IMR-90 (cell line): Measurements from ENCODE around the gene LIPJ.

Experiments
- BHLHE40 ChIP-seq: fragments of 150-350 bp; IDR thresholded peaks from 2 replicates; pipeline ENCODE4 v1.6.1; 2016; ENCODE audit warnings: mild to moderate bottlenecking, low read depth, low read length
- CEBPB ChIP-seq: IDR thresholded peaks from 2 replicates; pipeline ENCODE4 v1.6.1; 2012; ENCODE audit warnings: low read depth, low read length, improper control_type of control experiment
- FOS ChIP-seq: fragments of 150-350 bp; IDR thresholded peaks from 2 replicates; pipeline ENCODE4 v1.6.1; 2016; ENCODE audit warnings: low read depth, low read length
- MAFK ChIP-seq: IDR thresholded peaks from 2 replicates; pipeline ENCODE4 v1.6.1; 2012; ENCODE audit warnings: low read depth, low read length, improper control_type of control experiment
- MAZ ChIP-seq: IDR thresholded peaks from 2 replicates; pipeline ENCODE4 v1.6.1; 2012; ENCODE audit warnings: low read depth, mild to moderate bottlenecking, low read length, improper control_type of control experiment, moderate library complexity, borderline replicate concordance
- MXI1 ChIP-seq: IDR thresholded peaks from 2 replicates; pipeline ENCODE4 v1.6.1; 2012; ENCODE audit warnings: low read depth, mild to moderate bottlenecking, low read length, moderate library complexity, borderline replicate concordance
- POLR2A ChIP-seq: IDR thresholded peaks from 2 replicates; pipeline ENCODE4 v1.6.1; 2012; ENCODE audit warnings: mild to moderate bottlenecking, low read depth, low read length
- RAD21 ChIP-seq: IDR thresholded peaks from 2 replicates; pipeline ENCODE4 v1.6.1; 2012; ENCODE audit warnings: low read length, improper control_type of control experiment
- RCOR1 ChIP-seq: IDR thresholded peaks from 2 replicates; pipeline ENCODE4 v1.6.1; 2012; ENCODE audit warnings: mild to moderate bottlenecking, low read length, improper control_type of control experiment; ENCODE audit not compliant: insufficient replicate concordance
- RFX5 ChIP-seq: IDR thresholded peaks from 2 replicates; pipeline ENCODE4 v1.8.0; 2012; ENCODE audit warnings: low read depth, mild to moderate bottlenecking, low read length, moderate library complexity
- SMC3 ChIP-seq: fragments of 150-350 bp; IDR thresholded peaks from 2 replicates; pipeline ENCODE4 v1.6.1; 2016; ENCODE audit warnings: low read depth, mild to moderate bottlenecking, antibody characterized with exemption, low read length, moderate library complexity
- TF ChIP-seq, protein P1 (sequence below): conservative IDR thresholded peaks from 2 replicates; pipeline ENCODE4 v1.5.1; 2012; ENCODE audit warnings: mild to moderate bottlenecking, low read depth, low read length, improper control_type of control experiment
- TF ChIP-seq, protein P2 (sequence below): fragments of 150-350 bp; IDR thresholded peaks from 2 replicates; pipeline ENCODE4 v1.6.1; 2017; ENCODE audit warnings: mild to moderate bottlenecking, antibody characterized with exemption, low read length, low read depth
- TF ChIP-seq, protein P3 (sequence below): fragments of 150-350 bp; IDR thresholded peaks from 2 replicates; pipeline ENCODE4 v1.6.1; 2016; ENCODE audit warnings: low read depth, mild to moderate bottlenecking, low read length, moderate library complexity, borderline replicate concordance

DNA sequence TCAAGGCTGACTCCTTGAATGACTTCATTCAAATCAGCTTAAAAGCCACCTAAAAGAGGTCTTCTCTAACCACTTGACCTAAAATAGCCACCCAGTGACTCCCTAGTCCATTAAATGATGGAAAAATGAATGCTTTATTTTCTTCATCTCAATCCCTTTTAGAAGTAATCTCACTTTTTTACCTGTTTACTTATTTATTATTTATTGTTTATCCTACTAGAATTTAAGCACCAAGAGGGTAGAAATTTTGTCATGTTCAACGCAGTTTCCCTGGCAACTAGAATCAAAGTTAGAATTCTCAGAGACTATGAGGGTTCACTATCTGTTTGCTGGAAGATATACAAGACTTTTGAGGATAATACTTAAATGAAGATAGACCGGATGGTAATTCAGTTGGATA, at the start of gene LIPJ:
- TF ChIP-seq MAZ (no peak), RCOR1 (no peak), POLR2A (no peak), MAFK (no peak), SMC3 (no peak), BHLHE40 (no peak), RAD21 (no peak), FOS (no peak), MXI1 (no peak), RFX5 (no peak), CEBPB (no peak)
- TF ChIP-seq, protein P1, sequence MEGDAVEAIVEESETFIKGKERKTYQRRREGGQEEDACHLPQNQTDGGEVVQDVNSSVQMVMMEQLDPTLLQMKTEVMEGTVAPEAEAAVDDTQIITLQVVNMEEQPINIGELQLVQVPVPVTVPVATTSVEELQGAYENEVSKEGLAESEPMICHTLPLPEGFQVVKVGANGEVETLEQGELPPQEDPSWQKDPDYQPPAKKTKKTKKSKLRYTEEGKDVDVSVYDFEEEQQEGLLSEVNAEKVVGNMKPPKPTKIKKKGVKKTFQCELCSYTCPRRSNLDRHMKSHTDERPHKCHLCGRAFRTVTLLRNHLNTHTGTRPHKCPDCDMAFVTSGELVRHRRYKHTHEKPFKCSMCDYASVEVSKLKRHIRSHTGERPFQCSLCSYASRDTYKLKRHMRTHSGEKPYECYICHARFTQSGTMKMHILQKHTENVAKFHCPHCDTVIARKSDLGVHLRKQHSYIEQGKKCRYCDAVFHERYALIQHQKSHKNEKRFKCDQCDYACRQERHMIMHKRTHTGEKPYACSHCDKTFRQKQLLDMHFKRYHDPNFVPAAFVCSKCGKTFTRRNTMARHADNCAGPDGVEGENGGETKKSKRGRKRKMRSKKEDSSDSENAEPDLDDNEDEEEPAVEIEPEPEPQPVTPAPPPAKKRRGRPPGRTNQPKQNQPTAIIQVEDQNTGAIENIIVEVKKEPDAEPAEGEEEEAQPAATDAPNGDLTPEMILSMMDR = no peak
- TF ChIP-seq, protein P2, sequence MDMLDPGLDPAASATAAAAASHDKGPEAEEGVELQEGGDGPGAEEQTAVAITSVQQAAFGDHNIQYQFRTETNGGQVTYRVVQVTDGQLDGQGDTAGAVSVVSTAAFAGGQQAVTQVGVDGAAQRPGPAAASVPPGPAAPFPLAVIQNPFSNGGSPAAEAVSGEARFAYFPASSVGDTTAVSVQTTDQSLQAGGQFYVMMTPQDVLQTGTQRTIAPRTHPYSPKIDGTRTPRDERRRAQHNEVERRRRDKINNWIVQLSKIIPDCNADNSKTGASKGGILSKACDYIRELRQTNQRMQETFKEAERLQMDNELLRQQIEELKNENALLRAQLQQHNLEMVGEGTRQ = no peak
- TF ChIP-seq, protein P3, sequence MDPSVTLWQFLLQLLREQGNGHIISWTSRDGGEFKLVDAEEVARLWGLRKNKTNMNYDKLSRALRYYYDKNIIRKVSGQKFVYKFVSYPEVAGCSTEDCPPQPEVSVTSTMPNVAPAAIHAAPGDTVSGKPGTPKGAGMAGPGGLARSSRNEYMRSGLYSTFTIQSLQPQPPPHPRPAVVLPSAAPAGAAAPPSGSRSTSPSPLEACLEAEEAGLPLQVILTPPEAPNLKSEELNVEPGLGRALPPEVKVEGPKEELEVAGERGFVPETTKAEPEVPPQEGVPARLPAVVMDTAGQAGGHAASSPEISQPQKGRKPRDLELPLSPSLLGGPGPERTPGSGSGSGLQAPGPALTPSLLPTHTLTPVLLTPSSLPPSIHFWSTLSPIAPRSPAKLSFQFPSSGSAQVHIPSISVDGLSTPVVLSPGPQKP = no peak
